ENCODE results near the gene STX18. TPM values are rescaled to one million over a fixed set of nuclear protein-coding genes. Genes with fewer than 3 reads are reported as not detected.

The STX18 gene
- total and polyA plus RNA-seq, 2 of the 13 experiments (the other 11 are each of a cell fraction or from before 2014, with no cell fraction given): 23.9 to 37.1 TPM

DNA sequence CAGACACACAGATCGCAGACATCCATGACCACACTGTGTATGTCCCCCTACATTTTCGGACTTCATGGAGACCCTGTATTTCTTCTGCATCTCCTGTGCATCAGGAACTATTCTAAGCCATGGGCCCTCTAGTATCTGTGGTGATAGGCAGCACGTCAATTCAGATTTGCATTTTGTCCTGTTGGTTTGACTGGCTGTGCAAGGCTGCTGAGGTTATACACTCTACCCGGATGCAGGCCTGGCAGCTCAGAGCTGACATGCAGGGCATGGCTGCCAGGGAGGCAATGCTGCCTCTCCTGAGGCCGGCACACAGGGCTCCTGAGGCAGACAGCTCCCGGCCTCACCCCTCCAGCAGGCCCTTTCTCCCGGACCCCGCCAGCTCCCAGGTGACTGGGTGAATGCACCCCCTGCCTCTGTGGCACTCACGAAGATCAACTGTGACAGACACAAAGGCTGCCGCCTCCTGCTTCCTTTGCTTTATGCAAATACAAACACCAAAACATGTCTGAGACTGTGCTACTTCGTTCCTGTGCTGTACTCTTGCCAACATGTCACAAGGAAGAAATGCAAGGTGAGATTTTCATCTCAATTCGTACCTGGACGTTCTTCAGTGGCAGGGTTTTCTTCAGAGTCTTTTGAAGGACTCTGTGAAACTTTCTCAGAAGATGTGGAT is 103.9 kb downstream of the STX18 start:
- H3K27me3 ChIP-seq (ENCODE audit: control insufficient read depth in 1 of 2, insufficient read depth in 2 of 2, low read length in 2 of 2): no peaks in the 10 kb centered on the region
- peaks cover 20 to 48% of the 10 kb centered on the region in 2 experiments for H3K36me3 ChIP-seq (replicated peaks in 1 of 2; ENCODE audit: control insufficient read depth in 1 of 2, insufficient read depth in 2 of 2, low read length in 2 of 2)
- H3K4me3 ChIP-seq (replicated peaks in 1 of 3; ENCODE audit: insufficient read depth in 1 of 3, low read depth in 2 of 3, low read length in 3 of 3): no peak overlapping the region
- H3K9ac ChIP-seq (ENCODE audit: insufficient read depth, low read depth, low read length): no peak overlapping the region
- ATAC-seq: no peak
- POLR2A ChIA-PET: no interaction called here
- no peak for DNase-seq (ENCODE audit: low spot score)
- intact Hi-C loops (cut with micrococcal nuclease; ENCODE audit: unreplicated experiment) (no loop called here), in situ Hi-C loops (cut with HindIII; ENCODE audit: extremely low pct_ligation_motif_present, low pct_unique_long_range_greater_than_20kb) (no loop called here)
- no peak overlapping the region for H2AFZ ChIP-seq (ENCODE audit: low read length)
- H4K20me1 ChIP-seq (ENCODE audit: insufficient read depth, low read length): no peaks in the 10 kb centered on the region
- CTCF ChIA-PET (ENCODE audit: low intra/inter-chr PET ratio, low total read pairs): no interaction called here
- BruUV-seq (replicated peaks): no TSS peak
- TF ChIP-seq ELF4 (CRISPR knock-in tag; IDR thresholded peaks at IDR 0.05; ENCODE audit: borderline replicate concordance) (no peak), ZNF776 (CRISPR knock-in tag; IDR thresholded peaks at IDR 0.05) (no peak), ZNF619 (CRISPR knock-in tag; IDR thresholded peaks at IDR 0.05) (no peak), SP4 (CRISPR knock-in tag; IDR thresholded peaks at IDR 0.05) (no peak), NR3C1 (CRISPR knock-in tag; IDR thresholded peaks at IDR 0.05) (no peak), ZNF782 (CRISPR knock-in tag; IDR thresholded peaks at IDR 0.05; ENCODE audit: borderline replicate concordance) (no peak), CENPT (CRISPR knock-in tag; IDR thresholded peaks at IDR 0.05; ENCODE audit: low read depth) (no peak), ZNF83 (CRISPR knock-in tag; IDR thresholded peaks at IDR 0.05; ENCODE audit: borderline replicate concordance) (no peak), ZNF510 (CRISPR knock-in tag; IDR thresholded peaks at IDR 0.05; ENCODE audit: low read depth) (no peak), MED13 (CRISPR knock-in tag; IDR thresholded peaks at IDR 0.05) (no peak), MAFG (CRISPR knock-in tag; IDR thresholded peaks at IDR 0.05) (no peak), NR1H2 (CRISPR knock-in tag; IDR thresholded peaks at IDR 0.05; ENCODE audit: borderline replicate concordance, low read depth) (no peak), NRL (CRISPR knock-in tag; IDR thresholded peaks at IDR 0.05; ENCODE audit: borderline replicate concordance) (no peak), ZNF234 (CRISPR knock-in tag; conservative IDR thresholded peaks at IDR 0.05) (no peak)
- TF ChIP-seq, protein P1, sequence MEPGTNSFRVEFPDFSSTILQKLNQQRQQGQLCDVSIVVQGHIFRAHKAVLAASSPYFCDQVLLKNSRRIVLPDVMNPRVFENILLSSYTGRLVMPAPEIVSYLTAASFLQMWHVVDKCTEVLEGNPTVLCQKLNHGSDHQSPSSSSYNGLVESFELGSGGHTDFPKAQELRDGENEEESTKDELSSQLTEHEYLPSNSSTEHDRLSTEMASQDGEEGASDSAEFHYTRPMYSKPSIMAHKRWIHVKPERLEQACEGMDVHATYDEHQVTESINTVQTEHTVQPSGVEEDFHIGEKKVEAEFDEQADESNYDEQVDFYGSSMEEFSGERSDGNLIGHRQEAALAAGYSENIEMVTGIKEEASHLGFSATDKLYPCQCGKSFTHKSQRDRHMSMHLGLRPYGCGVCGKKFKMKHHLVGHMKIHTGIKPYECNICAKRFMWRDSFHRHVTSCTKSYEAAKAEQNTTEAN (CRISPR knock-in tag; conservative IDR thresholded peaks at IDR 0.05): no peak
- TF ChIP-seq, protein P2, sequence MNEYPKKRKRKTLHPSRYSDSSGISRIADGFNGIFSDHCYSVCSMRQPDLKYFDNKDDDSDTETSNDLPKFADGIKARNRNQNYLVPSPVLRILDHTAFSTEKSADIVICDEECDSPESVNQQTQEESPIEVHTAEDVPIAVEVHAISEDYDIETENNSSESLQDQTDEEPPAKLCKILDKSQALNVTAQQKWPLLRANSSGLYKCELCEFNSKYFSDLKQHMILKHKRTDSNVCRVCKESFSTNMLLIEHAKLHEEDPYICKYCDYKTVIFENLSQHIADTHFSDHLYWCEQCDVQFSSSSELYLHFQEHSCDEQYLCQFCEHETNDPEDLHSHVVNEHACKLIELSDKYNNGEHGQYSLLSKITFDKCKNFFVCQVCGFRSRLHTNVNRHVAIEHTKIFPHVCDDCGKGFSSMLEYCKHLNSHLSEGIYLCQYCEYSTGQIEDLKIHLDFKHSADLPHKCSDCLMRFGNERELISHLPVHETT (CRISPR knock-in tag; conservative IDR thresholded peaks at IDR 0.05): no peak
- TF ChIP-seq, protein P3, sequence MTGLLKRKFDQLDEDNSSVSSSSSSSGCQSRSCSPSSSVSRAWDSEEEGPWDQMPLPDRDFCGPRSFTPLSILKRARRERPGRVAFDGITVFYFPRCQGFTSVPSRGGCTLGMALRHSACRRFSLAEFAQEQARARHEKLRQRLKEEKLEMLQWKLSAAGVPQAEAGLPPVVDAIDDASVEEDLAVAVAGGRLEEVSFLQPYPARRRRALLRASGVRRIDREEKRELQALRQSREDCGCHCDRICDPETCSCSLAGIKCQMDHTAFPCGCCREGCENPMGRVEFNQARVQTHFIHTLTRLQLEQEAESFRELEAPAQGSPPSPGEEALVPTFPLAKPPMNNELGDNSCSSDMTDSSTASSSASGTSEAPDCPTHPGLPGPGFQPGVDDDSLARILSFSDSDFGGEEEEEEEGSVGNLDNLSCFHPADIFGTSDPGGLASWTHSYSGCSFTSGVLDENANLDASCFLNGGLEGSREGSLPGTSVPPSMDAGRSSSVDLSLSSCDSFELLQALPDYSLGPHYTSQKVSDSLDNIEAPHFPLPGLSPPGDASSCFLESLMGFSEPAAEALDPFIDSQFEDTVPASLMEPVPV (CRISPR knock-in tag; IDR thresholded peaks at IDR 0.05): no peak
- TF ChIP-seq, protein P4, sequence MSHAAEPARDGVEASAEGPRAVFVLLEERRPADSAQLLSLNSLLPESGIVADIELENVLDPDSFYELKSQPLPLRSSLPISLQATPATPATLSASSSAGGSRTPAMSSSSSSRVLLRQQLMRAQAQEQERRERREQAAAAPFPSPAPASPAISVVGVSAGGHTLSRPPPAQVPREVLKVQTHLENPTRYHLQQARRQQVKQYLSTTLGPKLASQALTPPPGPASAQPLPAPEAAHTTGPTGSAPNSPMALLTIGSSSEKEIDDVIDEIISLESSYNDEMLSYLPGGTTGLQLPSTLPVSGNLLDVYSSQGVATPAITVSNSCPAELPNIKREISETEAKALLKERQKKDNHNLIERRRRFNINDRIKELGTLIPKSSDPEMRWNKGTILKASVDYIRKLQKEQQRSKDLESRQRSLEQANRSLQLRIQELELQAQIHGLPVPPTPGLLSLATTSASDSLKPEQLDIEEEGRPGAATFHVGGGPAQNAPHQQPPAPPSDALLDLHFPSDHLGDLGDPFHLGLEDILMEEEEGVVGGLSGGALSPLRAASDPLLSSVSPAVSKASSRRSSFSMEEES (CRISPR knock-in tag; IDR thresholded peaks at IDR 0.05): no peak
- H3K4me2 ChIP-seq (ENCODE audit: low read depth, low read length): no peak overlapping the region
- H3K27ac ChIP-seq (ENCODE audit: extremely low read length, insufficient read depth, low read length): no peak overlapping the region
- no peaks in the 10 kb centered on the region for H3K4me1 ChIP-seq (ENCODE audit: insufficient read depth, low read length)
- WGBS (ENCODE audit: low lambda C conversion rate): over 99% methylated on average over 10 of the region's 13 CpGs
- H3K9me3 ChIP-seq (ENCODE audit: low read length): no peaks in the 10 kb centered on the region
- FAIRE-seq: no peak
- H3K79me2 ChIP-seq (ENCODE audit: insufficient read depth, low read length): no peaks in the 10 kb centered on the region

Data from HepG2 (cell line).